NCI-H2227 (cell line): ENCODE measurements around the gene KRIT1.
"Not testable (repeated sequence)": the region's sequence is repeated elsewhere in the genome, so short reads cannot be mapped to it uniquely, and the experiment has no call there.

Source experiments
- DNase-seq: peaks from one replicate; lab custom pipeline; 2025; ENCODE audit not compliant: unreplicated experiment; lab: John Stamatoyannopoulos, UW

Gene KRIT1

GRCh38 chr7:92245487-92246359 is at the start of gene KRIT1, which contains the start of gene ANKIB1:
TSS of gene KRIT1 (minus strand) at chr7:92245914. CDS start at chr7:92242135, 3,779 bp downstream.
TSS of gene ANKIB1 (plus strand) at chr7:92245974. CDS start at chr7:92294979, 49,005 bp downstream.
- peak; percentile 92 for DNase-seq

- DNase-seq = no peak
Observed at GRCh38 chr7:92295391-92295790, 49.7 kb upstream of the KRIT1 start.

- DNase-seq = no peak
Observed at GRCh38 chr7:92293896-92294590, 48.3 kb upstream of the KRIT1 start.

- DNase-seq = no peak
Observed at GRCh38 chr7:92292981-92293380, 47.3 kb upstream of the KRIT1 start.

GRCh38 chr7:92289321-92289720 is 43.6 kb upstream of the KRIT1 start:
- no peak for DNase-seq

- DNase-seq = no peak
Observed at GRCh38 chr7:92282930-92283329, 37.2 kb upstream of the KRIT1 start.

- DNase-seq = no peak
Observed at GRCh38 chr7:92282221-92282814, 36.6 kb upstream of the KRIT1 start.

- DNase-seq = no peak
Observed at GRCh38 chr7:92281031-92281430, 35.3 kb upstream of the KRIT1 start.

GRCh38 chr7:92279396-92280031 is 33.8 kb upstream of the KRIT1 start:
- no peak for DNase-seq

GRCh38 chr7:92276460-92276864 is 30.7 kb upstream of the KRIT1 start:
- DNase-seq = no peak

GRCh38 chr7:92275327-92275726 is 29.6 kb upstream of the KRIT1 start:
- DNase-seq = no peak

- no peak for DNase-seq
Observed at GRCh38 chr7:92268921-92269320, 23.2 kb upstream of the KRIT1 start.

GRCh38 chr7:92266415-92267241 is 20.9 kb upstream of the KRIT1 start:
- no peak for DNase-seq

GRCh38 chr7:92260248-92260781 is 14.6 kb upstream of the KRIT1 start:
- no peak for DNase-seq

- no peak for DNase-seq
Observed at GRCh38 chr7:92259610-92260247, 14.0 kb upstream of the KRIT1 start.

- no peak for DNase-seq
Observed at GRCh38 chr7:92259062-92259461, 13.3 kb upstream of the KRIT1 start.

- DNase-seq = no peak
Observed at GRCh38 chr7:92255308-92255707, 9.6 kb upstream of the KRIT1 start.

- not testable (repeated sequence) for DNase-seq
Observed at GRCh38 chr7:92254800-92255199, 9.1 kb upstream of the KRIT1 start.

- no peak for DNase-seq
Observed at GRCh38 chr7:92253251-92253650, 7.5 kb upstream of the KRIT1 start.

GRCh38 chr7:92251181-92251580 is 5.5 kb upstream of the KRIT1 start:
- no peak for DNase-seq
